Stimulated activated effector memory CD8-positive, alpha-beta T cell treated with anti-CD3 and anti-CD28 coated beads, Interleukin-12 subunit alpha, Interleukin-12 subunit beta, amount 100 ng/mL, for 72 hours (primary cell): Measurements from ENCODE around the gene DCST2.
"Not testable (repeated sequence)": the region's sequence is repeated elsewhere in the genome, so short reads cannot be mapped to it uniquely, and the experiment has no call there.

ENCODE experiments used
- ATAC-seq: fragments of 150-1000 bp; cut with Tn5 transposase; 2 replicates; pipeline ENCODE4 v1.10.0; 2021
- DNase-seq, 2 donors: peaks; one replicate each; pipeline ENCODE4 v3.0.0; 2021 to 2022; ENCODE audit warnings: low spot score in 2 of 2
- H3K27ac Mint-ChIP-seq: one replicate; pipeline ENCODE4 v1.8.0; 2022; ENCODE audit warnings: mild to moderate bottlenecking, mixed read lengths
- H3K36me3 Mint-ChIP-seq: one replicate; pipeline ENCODE4 v1.8.0; 2022; ENCODE audit warnings: mild to moderate bottlenecking, mixed read lengths
- H3K4me1 Mint-ChIP-seq: one replicate; pipeline ENCODE4 v1.8.0; 2022; ENCODE audit warnings: mixed read lengths
- H3K4me3 Mint-ChIP-seq: one replicate; pipeline ENCODE4 v1.8.0; 2022; ENCODE audit warnings: mild to moderate bottlenecking, mixed read lengths
- H3K9me3 Mint-ChIP-seq: one replicate; pipeline ENCODE4 v1.8.0; 2022; ENCODE audit warnings: mixed read lengths

Gene DCST2

DNA sequence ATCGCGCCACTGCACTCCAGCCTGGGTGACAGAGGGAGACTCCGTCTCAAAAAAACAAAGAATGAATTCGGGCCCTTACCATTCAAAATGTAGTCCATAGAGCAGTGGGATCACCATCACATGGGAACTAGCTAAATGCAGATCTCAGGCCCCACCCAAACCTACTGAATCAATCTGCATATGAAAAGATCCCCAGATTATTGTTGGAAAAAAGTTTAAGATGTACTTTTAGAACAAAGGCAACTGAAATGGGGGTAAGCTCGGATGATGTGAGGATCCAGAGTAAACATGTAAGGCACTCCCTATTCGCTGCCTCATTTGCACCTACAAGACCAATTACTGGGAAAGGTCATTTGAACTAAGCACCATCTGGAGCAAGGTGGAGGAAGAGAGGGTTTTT, 51.2 kb downstream of the DCST2 start:
- no peak overlapping the region for H3K4me3 Mint-ChIP-seq
- DNase-seq (no peak), ATAC-seq (no peak)
- peaks cover 7% of the 10 kb centered on the region for H3K4me1 Mint-ChIP-seq
- peaks cover 84% of the 10 kb centered on the region for H3K36me3 Mint-ChIP-seq
- no peak overlapping the region for H3K27ac Mint-ChIP-seq
- no peaks in the 10 kb centered on the region for H3K9me3 Mint-ChIP-seq

DNA sequence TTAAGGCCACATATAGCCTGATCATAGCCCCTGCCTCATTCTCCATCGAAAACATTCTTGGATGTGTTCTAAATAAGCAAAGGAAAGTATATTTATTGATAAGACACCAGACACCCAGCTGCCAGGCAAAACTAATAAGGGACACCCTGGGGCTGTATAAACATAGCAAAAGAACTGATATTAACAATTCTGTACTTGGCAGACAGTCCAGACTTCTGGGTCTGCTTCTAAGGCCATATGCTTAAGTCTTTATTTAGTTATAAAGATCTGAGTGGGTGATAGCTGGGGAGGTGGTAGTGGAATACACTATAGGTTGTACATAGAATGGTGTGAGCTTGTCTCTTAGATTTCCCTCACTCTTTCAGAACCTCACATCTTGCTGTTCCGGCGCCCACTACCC, 55.2 kb downstream of the DCST2 start:
- H3K36me3 Mint-ChIP-seq = peaks cover 49% of the 10 kb centered on the region
- no peak for DNase-seq
- no peak for ATAC-seq

DNA sequence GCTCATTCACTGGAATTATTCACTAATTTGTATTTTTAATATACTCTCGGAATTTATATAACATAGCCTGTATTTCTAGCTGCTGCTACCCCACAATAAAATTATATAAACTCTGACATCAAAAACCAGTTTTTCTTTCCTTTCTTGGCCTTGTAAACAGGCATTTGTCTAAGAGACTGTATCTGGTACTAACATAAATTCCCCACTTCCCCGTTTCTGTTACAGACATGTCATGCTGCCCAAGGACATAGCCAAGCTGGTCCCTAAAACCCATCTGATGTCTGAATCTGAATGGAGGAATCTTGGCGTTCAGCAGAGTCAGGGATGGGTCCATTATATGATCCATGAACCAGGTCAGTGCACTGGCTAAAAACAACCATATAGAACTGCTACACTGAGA, 55.8 kb downstream of the DCST2 start:
- Mint-ChIP-seq H3K36me3 (peaks cover 49% of the 10 kb centered on the region), H3K4me1 (peaks cover 12% of the 10 kb centered on the region)
- not testable (repeated sequence) for H3K4me3 Mint-ChIP-seq, H3K27ac Mint-ChIP-seq, ATAC-seq, H3K9me3 Mint-ChIP-seq, DNase-seq

More for the DNA sequence above, 55.2 kb downstream of the DCST2 start:
- Mint-ChIP-seq H3K9me3 (no peaks in the 10 kb centered on the region), H3K27ac (no peak overlapping the region), H3K4me3 (no peak overlapping the region), H3K4me1 (peaks cover 9% of the 10 kb centered on the region)

DNA sequence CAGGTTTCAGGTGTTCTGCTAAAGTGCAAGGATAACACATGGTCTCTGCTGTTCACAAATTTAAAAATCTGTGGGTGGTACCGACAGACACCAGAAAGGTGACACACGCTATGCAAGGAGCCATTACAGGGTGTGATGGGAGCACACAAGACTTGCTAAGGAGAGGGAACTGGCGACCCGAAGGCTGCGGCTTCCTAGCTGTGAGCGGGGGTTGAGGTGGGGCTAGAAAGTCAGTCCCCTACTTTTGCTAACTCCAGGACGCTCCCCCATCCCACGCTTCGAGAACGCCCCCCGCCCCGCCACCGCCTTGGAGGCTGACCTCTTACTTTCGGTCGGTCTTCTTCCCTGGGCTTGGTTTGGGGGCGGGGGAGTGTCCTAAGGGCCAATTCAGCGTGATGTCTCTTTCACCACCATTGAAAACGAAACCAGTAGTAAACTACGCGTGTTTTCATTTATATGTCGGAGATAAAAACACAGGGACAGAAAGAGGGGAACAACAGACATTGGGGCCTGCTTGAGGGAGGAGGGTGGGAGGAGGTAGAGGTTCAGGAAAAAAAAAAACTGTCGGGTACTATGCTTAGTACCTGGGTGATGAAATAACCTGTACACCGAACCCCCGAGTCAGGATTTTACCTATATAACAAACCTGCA, 58.0 kb downstream of the DCST2 start:
- DNase-seq = peak; percentile 40 to 81
- Mint-ChIP-seq H3K9me3 (no peaks in the 10 kb centered on the region), H3K36me3 (peaks cover 31% of the 10 kb centered on the region), H3K4me1 (peaks cover 32% of the 10 kb centered on the region), H3K27ac (no peak overlapping the region), H3K4me3 (no peak overlapping the region)
- peak; percentile 35 for ATAC-seq

DNA sequence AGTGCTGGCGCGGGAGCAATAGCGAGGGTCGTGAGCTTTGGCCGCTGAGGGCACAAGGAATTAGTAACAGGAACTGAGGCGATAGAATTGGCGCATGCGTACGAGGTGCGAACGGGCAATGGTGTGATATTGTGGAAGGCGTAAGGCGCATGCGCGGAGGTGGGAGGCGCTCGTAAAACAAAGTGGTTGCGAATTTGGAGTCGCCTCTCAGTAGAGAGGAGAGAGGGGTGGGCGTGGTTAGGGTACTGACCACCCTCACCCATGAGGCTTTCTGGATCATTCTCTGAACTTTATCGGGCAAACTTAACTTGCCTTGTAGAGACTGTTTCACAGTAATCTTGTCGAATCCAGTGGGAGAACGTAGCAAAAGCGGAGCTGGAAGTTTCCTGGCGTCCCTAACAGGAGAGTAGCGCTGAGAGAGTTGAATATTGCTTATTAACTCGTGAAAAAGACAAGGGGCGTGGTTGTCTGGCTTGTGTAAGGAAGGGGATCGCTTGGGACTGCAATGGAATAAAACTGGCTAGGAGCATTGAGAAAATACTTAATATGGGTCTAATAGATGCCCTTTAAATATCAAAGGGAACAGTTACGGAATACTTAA, 58.7 kb downstream of the DCST2 start:
- Mint-ChIP-seq H3K4me3 (no peak overlapping the region), H3K4me1 (peaks cover 33% of the 10 kb centered on the region), H3K36me3 (peaks cover 29% of the 10 kb centered on the region), H3K9me3 (no peaks in the 10 kb centered on the region), H3K27ac (no peak overlapping the region)
- peak; percentile 91 to 98 for DNase-seq
- ATAC-seq = peak; percentile 72

DNA sequence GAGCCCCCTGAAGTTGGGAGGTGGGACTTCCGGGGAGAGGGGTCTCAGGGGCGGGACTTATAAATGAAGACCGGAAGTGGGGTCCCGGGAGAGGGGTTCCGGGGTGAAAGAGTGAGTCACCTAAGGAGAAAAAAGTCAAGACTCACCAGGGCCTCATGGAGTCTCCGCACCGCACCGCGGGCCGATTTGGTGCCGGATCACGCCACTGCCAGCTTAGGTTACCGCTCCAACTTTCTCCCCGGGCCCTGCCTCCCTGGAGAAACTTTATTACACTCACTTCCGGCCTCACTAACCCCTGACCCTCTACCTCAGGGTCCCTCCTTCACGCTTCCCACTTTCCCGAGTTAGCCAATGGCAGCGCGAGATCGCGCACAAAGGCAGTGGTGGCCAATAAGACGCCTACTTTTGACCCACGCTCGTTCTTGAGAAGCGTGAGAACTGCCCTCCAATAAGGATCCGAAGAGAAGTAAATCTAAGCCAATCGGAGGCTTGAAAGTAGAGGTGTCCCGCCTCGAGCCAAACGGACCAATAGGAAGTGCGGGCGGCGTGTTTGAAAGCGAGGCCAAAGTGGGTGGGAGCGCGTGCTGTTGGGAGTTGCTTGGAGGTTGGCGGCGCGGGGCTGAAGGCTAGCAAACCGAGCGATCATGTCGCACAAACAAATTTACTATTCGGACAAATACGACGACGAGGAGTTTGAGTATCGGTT, 59.3 kb downstream of the DCST2 start, which contains the start of gene CKS1B:
Gene CKS1B, plus strand, starts transcription at position 580 of the 706 bp plus-strand sequence. Its CDS starts 65 bp downstream, at position 645.
- peak; percentile 85 to 97 for DNase-seq
- no peak within 1 kb of the TSS for H3K4me3 Mint-ChIP-seq
- peak; percentile 90 for ATAC-seq
- no peak within 1 kb of the TSS for H3K27ac Mint-ChIP-seq
- H3K4me1 Mint-ChIP-seq = peaks cover 39% of the 10 kb centered on the region
- H3K9me3 Mint-ChIP-seq = no peaks in the 10 kb centered on the region
- peaks cover 29% of the 10 kb centered on the region for H3K36me3 Mint-ChIP-seq

DNA sequence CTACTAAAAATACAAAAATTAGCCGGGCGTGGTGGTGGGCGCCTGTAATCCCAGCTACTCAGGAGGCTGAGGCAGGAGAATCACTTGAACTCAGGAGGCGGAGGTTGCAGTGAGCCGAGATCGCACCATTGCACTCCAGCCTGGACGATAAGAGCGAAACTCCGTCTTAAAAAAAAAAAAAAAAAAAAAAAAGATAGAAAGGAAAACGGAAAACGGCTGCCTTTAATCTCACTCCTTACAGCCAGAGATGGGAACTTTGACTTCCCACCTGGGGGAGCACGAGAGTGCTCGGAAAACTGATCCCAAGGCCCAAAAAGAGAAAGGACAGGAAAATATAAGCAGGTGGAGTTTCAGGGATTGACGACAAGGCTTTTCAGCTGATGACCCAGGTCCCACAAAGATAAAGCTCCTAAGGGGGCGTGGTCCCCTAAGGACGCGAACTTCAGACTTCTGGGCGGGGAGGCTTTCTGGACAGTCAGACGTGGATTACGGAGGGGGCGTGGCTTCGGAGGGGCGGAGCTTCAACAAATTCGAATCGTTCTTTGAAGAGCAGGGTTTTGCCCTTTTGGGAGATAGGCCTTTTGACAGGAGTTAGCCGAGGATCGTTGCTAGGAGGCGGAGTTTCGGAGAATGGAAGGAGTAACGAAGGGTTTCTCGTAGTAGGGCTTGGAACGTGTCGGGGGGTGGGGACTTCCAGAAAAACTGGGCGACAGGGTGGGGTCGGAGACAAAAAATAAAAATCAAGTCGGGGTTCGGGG, 60.1 kb downstream of the DCST2 start:
- ATAC-seq (peak; percentile 40), DNase-seq (peak; percentile 86 to 98)
- Mint-ChIP-seq H3K27ac (no peak overlapping the region), H3K36me3 (peaks cover 29% of the 10 kb centered on the region), H3K9me3 (no peaks in the 10 kb centered on the region), H3K4me1 (peaks cover 46% of the 10 kb centered on the region), H3K4me3 (no peak overlapping the region)

DNA sequence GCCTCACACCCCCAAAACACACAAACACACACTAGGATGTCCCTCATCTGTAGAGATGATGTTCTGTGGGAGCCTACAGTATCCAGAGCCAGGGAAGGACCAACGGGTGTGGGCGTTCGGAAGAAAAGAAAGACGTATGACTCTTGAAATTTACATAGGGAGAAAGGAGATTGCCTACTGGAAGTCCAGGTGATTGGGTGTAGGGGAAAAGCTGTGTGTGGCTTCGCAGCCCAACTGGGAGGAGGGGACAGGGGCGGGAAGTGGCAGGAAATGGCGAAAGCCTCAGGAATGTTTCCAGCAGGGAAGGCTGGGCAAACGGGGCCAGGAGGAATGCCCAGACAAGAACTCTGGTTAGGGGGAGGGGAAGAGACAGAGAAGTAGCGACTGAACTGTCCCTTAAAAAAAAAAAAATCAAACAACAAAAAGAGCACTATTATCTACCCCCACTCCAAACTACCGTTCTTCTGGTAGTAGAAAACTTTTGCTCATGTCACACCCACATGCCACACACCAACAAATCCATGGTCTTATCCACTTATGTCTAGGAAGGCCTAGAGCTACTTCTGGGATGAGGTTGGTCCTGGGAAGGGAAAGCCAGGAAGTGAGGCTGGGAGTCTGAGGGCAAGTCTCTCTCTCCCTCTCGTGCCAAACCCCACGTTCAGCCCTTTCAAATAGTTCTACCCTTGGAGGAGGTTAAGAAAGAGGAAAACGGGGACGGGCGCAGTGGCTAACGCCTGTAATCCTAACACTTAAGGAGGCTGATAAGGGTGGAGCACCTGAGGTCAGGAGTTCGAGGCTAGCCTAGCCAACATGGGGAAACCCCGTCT, 60.9 kb downstream of the DCST2 start:
- Mint-ChIP-seq H3K36me3 (peaks cover 29% of the 10 kb centered on the region), H3K27ac (no peak overlapping the region), H3K4me1 (peaks cover 51% of the 10 kb centered on the region), H3K4me3 (no peak overlapping the region), H3K9me3 (no peaks in the 10 kb centered on the region)
- DNase-seq (no peak), ATAC-seq (no peak)

DNA sequence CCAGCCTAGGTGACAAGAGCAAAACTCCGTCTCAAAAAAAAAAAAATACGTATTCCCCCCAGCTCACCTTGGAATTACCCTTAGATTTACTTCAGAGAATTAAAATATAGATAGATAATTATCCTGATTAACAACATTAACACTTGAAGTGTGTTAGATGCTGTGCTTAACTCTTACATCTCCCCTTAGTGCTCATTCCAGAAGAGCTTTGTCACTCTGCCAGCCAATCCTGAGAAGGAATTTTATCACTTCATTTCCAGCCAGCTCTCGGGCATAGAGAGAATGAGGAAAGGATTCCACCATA, 61.4 kb downstream of the DCST2 start:
- no peak overlapping the region for H3K4me3 Mint-ChIP-seq
- H3K36me3 Mint-ChIP-seq = peaks cover 32% of the 10 kb centered on the region
- H3K4me1 Mint-ChIP-seq = peaks cover 51% of the 10 kb centered on the region
- H3K9me3 Mint-ChIP-seq = no peaks in the 10 kb centered on the region
- ATAC-seq = no peak
- H3K27ac Mint-ChIP-seq = no peak overlapping the region
- no peak for DNase-seq

DNA sequence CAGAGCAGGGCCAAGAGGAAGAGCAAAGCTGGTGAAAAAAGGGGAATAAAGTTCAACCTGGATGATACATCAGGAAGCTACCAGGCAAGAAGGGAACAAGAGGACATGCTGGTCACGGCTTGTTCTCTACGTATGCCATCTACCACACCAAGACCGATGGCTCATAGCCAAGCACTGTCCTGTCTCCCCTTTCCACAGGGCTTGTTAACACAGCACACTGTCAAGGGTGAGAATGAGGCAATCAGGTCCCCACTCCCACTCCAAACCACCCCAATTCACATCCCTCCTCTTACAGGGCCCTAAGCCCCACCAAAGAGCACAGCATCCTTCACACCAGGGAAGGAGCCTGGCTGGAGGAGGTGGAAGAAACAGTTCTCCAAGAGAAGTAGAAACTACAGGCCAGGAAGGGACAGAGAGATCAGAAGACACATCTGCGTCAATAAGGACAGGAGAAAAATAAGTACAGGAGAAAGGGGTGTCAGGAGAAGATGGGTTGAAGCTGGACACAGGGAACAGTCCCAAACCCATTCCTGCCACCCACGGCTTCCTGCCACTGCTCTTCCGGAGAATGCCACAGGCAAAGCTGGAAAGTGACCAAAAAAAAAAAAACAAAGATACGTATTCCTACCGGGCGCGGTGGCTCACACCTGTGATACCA, 62.1 kb downstream of the DCST2 start:
- DNase-seq = peak in 1 of 2 donors; percentile 50
- H3K4me3 Mint-ChIP-seq = peak overlapping the region; percentile 43
- H3K27ac Mint-ChIP-seq = peak overlapping the region; percentile 93
- ATAC-seq = no peak
- H3K36me3 Mint-ChIP-seq = peaks cover 39% of the 10 kb centered on the region
- H3K4me1 Mint-ChIP-seq = peaks cover 51% of the 10 kb centered on the region
- no peaks in the 10 kb centered on the region for H3K9me3 Mint-ChIP-seq

DNA sequence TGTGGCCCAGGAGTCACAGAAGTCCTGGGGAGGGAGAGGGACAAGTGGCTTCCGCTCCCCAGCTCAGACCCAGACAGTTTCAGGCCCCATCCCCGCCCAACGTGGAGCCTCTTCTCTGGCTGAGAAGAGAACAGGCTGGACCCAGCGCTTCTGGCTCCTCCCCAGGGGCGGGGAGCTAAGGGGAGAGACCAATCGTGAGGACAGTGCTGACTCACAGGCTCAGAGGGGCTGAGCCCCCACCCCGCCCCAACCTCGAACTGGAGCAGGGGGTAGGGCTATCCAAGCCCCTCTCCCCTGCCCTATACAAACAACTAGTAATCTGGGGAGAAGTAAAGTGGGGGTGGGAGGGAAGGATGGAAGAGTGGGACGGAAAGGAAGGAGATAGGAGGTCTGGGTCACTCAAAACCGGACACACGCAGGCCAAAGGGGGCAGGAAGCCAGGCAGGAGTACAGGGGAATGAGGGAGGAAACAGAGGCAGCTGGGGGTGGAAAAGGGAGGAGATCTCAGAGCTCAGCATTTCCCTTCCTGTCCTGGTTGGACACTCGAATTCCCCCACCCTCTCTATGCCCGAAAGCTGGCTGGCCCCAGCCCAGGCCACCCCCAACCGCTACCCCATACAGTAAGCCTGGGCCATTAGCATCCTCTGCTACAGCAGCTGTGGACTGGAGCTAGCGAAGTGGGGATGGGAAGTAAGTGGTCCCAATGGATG, 62.8 kb downstream of the DCST2 start, which contains the start of gene SHC1:
Gene SHC1, minus strand, starts transcription at position 117 of the 710 bp plus-strand sequence. CDS start 221 bp downstream, outside the sequence.
- Mint-ChIP-seq H3K4me1 (peaks cover 51% of the 10 kb centered on the region), H3K36me3 (peaks cover 45% of the 10 kb centered on the region), H3K9me3 (no peaks in the 10 kb centered on the region), H3K4me3 (peak within 1 kb of the TSS; percentile 43), H3K27ac (peak within 1 kb of the TSS; percentile 93)
- ATAC-seq (no peak), DNase-seq (no peak)

DNA sequence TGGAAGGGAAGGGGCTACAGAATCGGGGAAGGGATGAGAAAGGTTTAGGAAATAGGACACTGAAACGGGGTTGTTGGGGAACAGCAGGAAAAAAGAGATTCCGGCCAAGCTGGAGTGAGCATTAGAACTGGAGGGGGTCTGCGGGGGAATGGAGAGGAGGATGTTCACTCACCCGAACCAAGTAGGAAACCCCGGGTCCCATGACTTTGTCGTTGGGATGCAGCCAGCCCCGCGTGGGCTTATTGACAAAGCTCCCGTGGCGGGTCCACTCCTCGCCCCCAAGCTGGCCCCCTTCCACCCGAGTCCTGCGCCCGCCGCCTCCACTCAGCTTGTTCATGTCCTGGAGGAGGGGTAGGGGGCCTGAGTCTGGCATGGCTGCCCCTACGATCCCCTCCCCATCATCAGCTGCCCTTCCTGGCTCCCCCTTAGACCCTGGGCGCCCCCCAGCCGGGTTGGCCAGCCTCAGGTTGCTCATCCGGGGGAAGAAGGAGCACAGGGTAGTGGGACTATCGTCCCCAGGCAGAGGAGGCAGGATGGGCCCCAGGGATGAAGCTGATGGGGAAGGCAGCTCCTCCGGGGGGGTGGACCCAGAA, 63.6 kb downstream of the DCST2 start:
- H3K27ac Mint-ChIP-seq = peak overlapping the region; percentile 93
- DNase-seq = no peak
- H3K4me1 Mint-ChIP-seq = peaks cover 59% of the 10 kb centered on the region
- no peak for ATAC-seq
- no peaks in the 10 kb centered on the region for H3K9me3 Mint-ChIP-seq
- H3K36me3 Mint-ChIP-seq = peaks cover 54% of the 10 kb centered on the region
- no peak overlapping the region for H3K4me3 Mint-ChIP-seq

DNA sequence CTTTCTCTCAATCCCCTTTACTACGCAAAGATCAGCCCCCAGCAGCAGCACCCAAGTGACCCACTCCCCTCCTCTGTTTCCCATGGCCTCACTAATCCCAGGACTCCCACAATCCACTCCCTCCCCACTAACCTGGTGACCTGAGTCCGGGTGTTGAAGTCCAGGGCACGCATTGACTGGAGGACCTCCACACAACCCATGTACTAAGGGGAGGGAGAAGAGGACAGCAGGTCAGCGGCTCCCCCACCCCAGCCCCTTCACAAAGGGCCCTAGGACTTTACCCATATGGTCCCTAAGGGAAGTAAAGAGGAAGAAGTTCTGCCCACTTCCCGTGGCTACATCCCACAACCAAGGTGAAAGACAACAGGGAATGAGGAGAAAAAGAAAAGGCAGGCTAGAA, 64.3 kb downstream of the DCST2 start:
- no peak overlapping the region for H3K4me3 Mint-ChIP-seq
- ATAC-seq (no peak), DNase-seq (no peak)
- H3K9me3 Mint-ChIP-seq = no peaks in the 10 kb centered on the region
- peaks cover 59% of the 10 kb centered on the region for H3K36me3 Mint-ChIP-seq
- H3K4me1 Mint-ChIP-seq = peaks cover 59% of the 10 kb centered on the region
- peak overlapping the region; percentile 93 for H3K27ac Mint-ChIP-seq
